ENCODE data around the gene EFCAB6. TPM values are rescaled to one million over a fixed set of nuclear protein-coding genes. Genes with fewer than 3 reads are reported as not detected.

Gene EFCAB6
- total and polyA plus RNA-seq, 9 of the 15 experiments (the other 6 are each of a cell fraction or from before 2014, with no cell fraction given), result 0.06 TPM; not detected in 8

- no peak overlapping the region for H3K9ac ChIP-seq (ENCODE audit: insufficient read depth in 1 of 2, low read depth in 2 of 2, low read length in 2 of 2)
- H2AFZ ChIP-seq (ENCODE audit: low read depth, low read length), result no peak overlapping the region
- ATAC-seq (no peak), DNase-seq (ENCODE audit: extremely low read depth in 1 of 4, low spot score in 3 of 4) (no peak), FAIRE-seq (no peak)
- no peak overlapping the region for H3K4me3 ChIP-seq
- ChIA-PET CTCF (ENCODE audit: low intra/inter-chr PET ratio) (no interaction called here), POLR2A (interaction anchor here (0.7 kb wide), 1 partner anchor 830 kb away, joined by 3 read pairs; no protein-coding TSS in a partner anchor)
- no TSS peak for BruUV-seq (replicated peaks)
- H3K9me3 ChIP-seq (replicated peaks; ENCODE audit: control insufficient read depth, insufficient read depth, low read depth, low read length), result no peaks in the 10 kb centered on the region
- H3K79me2 ChIP-seq (ENCODE audit: control insufficient read depth, insufficient read depth, low read length), result no peaks in the 10 kb centered on the region
- intact Hi-C loops (cut with micrococcal nuclease) (no loop called here), in situ Hi-C loops (cut with MboI) (no loop called here)
- H3K27ac ChIP-seq (ENCODE audit: extremely low read depth, low read depth, low read length), result no peak overlapping the region
- no peak overlapping the region for H3K4me2 ChIP-seq (ENCODE audit: insufficient read depth, low read length)
- peaks cover 0 to 1% of the 10 kb centered on the region in 2 experiments; a peak in 2 of 5 replicates for H3K27me3 ChIP-seq (ENCODE audit: control insufficient read depth in 2 of 2, insufficient read depth in 2 of 2, low read length in 2 of 2)
- H3K9me1 ChIP-seq (ENCODE audit: control insufficient read depth, insufficient read depth, low read length), result no peaks in the 10 kb centered on the region
- TF ChIP-seq TAF1 (IDR thresholded peaks at IDR 0.05; ENCODE audit: control insufficient read depth, extremely low read depth, insufficient read depth, low read length, severe bottlenecking) (no peak), SMC3 (conservative IDR thresholded peaks at IDR 0.05; ENCODE audit: insufficient read depth, low read depth, low read length) (no peak), PML (IDR thresholded peaks at IDR 0.05; ENCODE audit: low read length) (no peak)
- H3K4me1 ChIP-seq (replicated peaks in 1 of 2; ENCODE audit: control insufficient read depth in 2 of 2, insufficient read depth in 2 of 2, low read length in 2 of 2), result no peaks in the 10 kb centered on the region
- no peaks in the 10 kb centered on the region; the same call in 1 of the 2 replicates for H4K20me1 ChIP-seq (replicated peaks; ENCODE audit: control insufficient read depth, insufficient read depth, low read length)
- 0% methylated on average over 1 of the region's 7 CpGs for WGBS (ENCODE audit: insufficient coverage, low coverage, missing lambda C conversion rate)
- H3K36me3 ChIP-seq (ENCODE audit: control insufficient read depth, insufficient read depth, low read length), result no peaks in the 10 kb centered on the region
Observed at GRCh38 chr22:43483669-43484068, 328.4 kb downstream of the EFCAB6 start.

- Histone ChIP-seq H3K4me3 (no peak overlapping the region), H3K4me1 (replicated peaks in 1 of 2; ENCODE audit: control insufficient read depth in 2 of 2, insufficient read depth in 2 of 2, low read length in 2 of 2) (no peaks in the 10 kb centered on the region), H2AFZ (ENCODE audit: low read depth, low read length) (no peak overlapping the region), H3K9me1 (ENCODE audit: control insufficient read depth, insufficient read depth, low read length) (no peaks in the 10 kb centered on the region), H3K27ac (ENCODE audit: extremely low read depth, low read depth, low read length) (no peak overlapping the region), H3K9me3 (replicated peaks; ENCODE audit: control insufficient read depth, insufficient read depth, low read depth, low read length) (no peaks in the 10 kb centered on the region), H4K20me1 (replicated peaks; ENCODE audit: control insufficient read depth, insufficient read depth, low read length) (no peaks in the 10 kb centered on the region; the same call in 1 of the 2 replicates), H3K36me3 (ENCODE audit: control insufficient read depth, insufficient read depth, low read length) (no peaks in the 10 kb centered on the region), H3K79me2 (ENCODE audit: control insufficient read depth, insufficient read depth, low read length) (no peaks in the 10 kb centered on the region), H3K27me3 (ENCODE audit: control insufficient read depth in 2 of 2, insufficient read depth in 2 of 2, low read length in 2 of 2) (no peaks in the 10 kb centered on the region; a peak in 2 of 5 replicates), H3K9ac (ENCODE audit: insufficient read depth in 1 of 2, low read depth in 2 of 2, low read length in 2 of 2) (no peak overlapping the region), H3K4me2 (ENCODE audit: insufficient read depth, low read length) (no peak overlapping the region)
- TF ChIP-seq FOXM1 (IDR thresholded peaks at IDR 0.05; ENCODE audit: low read depth), result no peak
- no peak for TF ChIP-seq FOXM1 (CRISPR knock-in tag; IDR thresholded peaks at IDR 0.05; ENCODE audit: low read depth)
- no peak for TF ChIP-seq SMAD2 (IDR thresholded peaks at IDR 0.05; ENCODE audit: low read depth, low read length)
- no peak for TF ChIP-seq FIP1L1 (IDR thresholded peaks at IDR 0.05; ENCODE audit: low read depth, low read length, poor library complexity, severe bottlenecking)
- TF ChIP-seq CAMTA2 (CRISPR knock-in tag; conservative IDR thresholded peaks at IDR 0.05), result no peak
- no peak for TF ChIP-seq ZNF586 (CRISPR knock-in tag; conservative IDR thresholded peaks at IDR 0.05)
- no peak for TF ChIP-seq NONO (IDR thresholded peaks at IDR 0.05; ENCODE audit: low read depth in 2 of 2, low read length in 1 of 2)
- TF ChIP-seq POLR3A (IDR thresholded peaks at IDR 0.05; ENCODE audit: borderline replicate concordance, extremely low read depth, insufficient read depth, insufficient read length), result no peak
- TF ChIP-seq PHF20 (IDR thresholded peaks at IDR 0.05; ENCODE audit: partially characterized antibody), result no peak
- no peak for ATAC-seq
- no peak for FAIRE-seq
- CTCF ChIA-PET (ENCODE audit: low intra/inter-chr PET ratio), result no interaction called here
- intact Hi-C loops (cut with micrococcal nuclease) (no loop called here), in situ Hi-C loops (cut with MboI) (no loop called here)
- POLR2A ChIA-PET, result no interaction called here
- DNase-seq (ENCODE audit: extremely low read depth in 1 of 4, low spot score in 3 of 4), result no peak
- no TSS peak for BruUV-seq (replicated peaks)
- WGBS (ENCODE audit: insufficient coverage, low coverage, missing lambda C conversion rate), result 1% methylated on average over 11 of the region's 13 CpGs
Observed at GRCh38 chr22:43483266-43483665, 328.8 kb downstream of the EFCAB6 start.

Measured in K562 (cell line).